DND-41 (cell line): ENCODE results near the gene MCCD1.

ENCODE experiments used
- ATAC-seq: fragments of 200-7000 bp; cut with Tn5 transposase; 3 replicates; pipeline ENCODE4 v1.9.1; 2021; ENCODE audit warnings: low read depth; ENCODE audit not compliant: insufficient read depth
- DNase-seq: peaks from one replicate; pipeline ENCODE4 v3.0.0-alpha.2; 2020
- H2AFZ ChIP-seq: 2 replicates; pipeline ENCODE4 v1.6.0; 2012; ENCODE audit warnings: low read depth, low read length
- H3K27ac ChIP-seq: 2 replicates; pipeline ENCODE4 v1.5.1; 2012; ENCODE audit warnings: low read length, inconsistent platforms
- H3K27me3 ChIP-seq: fragments of 200-600 bp; sonication (generic); 2 replicates; pipeline ENCODE4 v1.6.0; 2012; ENCODE audit warnings: low read length, mild to moderate bottlenecking, inconsistent platforms; ENCODE audit not compliant: insufficient read depth, poor library complexity
- H3K36me3 ChIP-seq: 2 replicates; pipeline ENCODE4 v1.5.1; 2012; ENCODE audit warnings: low read length, inconsistent platforms; ENCODE audit not compliant: insufficient read depth
- H3K4me1 ChIP-seq: 2 replicates; pipeline ENCODE4 v1.5.1; 2012; ENCODE audit warnings: mild to moderate bottlenecking, low read length; ENCODE audit not compliant: insufficient read depth
- H3K4me2 ChIP-seq: 2 replicates; pipeline ENCODE4 v1.6.0; 2012; ENCODE audit warnings: mild to moderate bottlenecking, moderate library complexity, low read length, inconsistent platforms; ENCODE audit not compliant: insufficient read depth
- H3K4me3 ChIP-seq, 2 experiments: fragments of 200-600 bp in 1 of 2; shearing (Covaris generic) in 1 of 2; 2 replicates each; pipeline ENCODE4 v1.5.1; 2012 to 2016; ENCODE audit warnings: inconsistent platforms in 2 of 2, low read length in 2 of 2, mild to moderate bottlenecking in 2 of 2, low read depth in 1 of 2, moderate library complexity in 1 of 2
- H3K79me2 ChIP-seq: 2 replicates; pipeline ENCODE4 v1.6.0; 2012; ENCODE audit warnings: low read length, inconsistent platforms; ENCODE audit not compliant: insufficient read depth
- H3K9ac ChIP-seq: 2 replicates; pipeline ENCODE4 v1.6.0; 2012; ENCODE audit warnings: low read depth, mild to moderate bottlenecking, inconsistent platforms, low read length, moderate library complexity
- H3K9me3 ChIP-seq: 2 replicates; pipeline ENCODE4 v1.5.1; 2012; ENCODE audit warnings: low read length, moderate library complexity, mild to moderate bottlenecking, inconsistent platforms; ENCODE audit not compliant: insufficient read depth, severe bottlenecking
- H4K20me1 ChIP-seq: 2 replicates; pipeline ENCODE4 v1.6.0; 2012; ENCODE audit warnings: low read length; ENCODE audit not compliant: insufficient read depth
- CTCF ChIP-seq: IDR thresholded peaks from 2 replicates; pipeline ENCODE4 v1.5.1; 2012; ENCODE audit warnings: borderline replicate concordance, low read length, moderate library complexity, mild to moderate bottlenecking; ENCODE audit not compliant: poor library complexity, severe bottlenecking; ENCODE audit errors: extremely low read depth
- EZH2 ChIP-seq: IDR thresholded peaks from 3 replicates; pipeline ENCODE4 v1.6.1; 2012; ENCODE audit warnings: borderline replicate concordance, low read depth, mild to moderate bottlenecking, moderate library complexity, low read length, inconsistent platforms; ENCODE audit not compliant: severe bottlenecking

The MCCD1 gene

GRCh38 chr6:31556307-31556706, 27.5 kb downstream of the MCCD1 start:
- TF ChIP-seq CTCF: no peak
- no peak for TF ChIP-seq EZH2
- Histone ChIP-seq H3K27me3 (no peaks in the 10 kb centered on the region), H3K79me2 (peaks cover 10% of the 10 kb centered on the region), H4K20me1 (0 out of 2 replicates have a peak, but pooled peaks cover 4% of the 10 kb centered on the region), H2AFZ (no peak overlapping the region), H3K4me1 (no peaks in the 10 kb centered on the region; the same call in 1 of the 2 replicates), H3K4me3 (no peak overlapping the region), H3K9ac (no peak overlapping the region), H3K4me2 (no peak overlapping the region), H3K27ac (no peak overlapping the region), H3K9me3 (no peaks in the 10 kb centered on the region), H3K36me3 (peaks cover 55% of the 10 kb centered on the region)
- DNase-seq (peak; percentile 60), ATAC-seq (peak; percentile 32; the same call in 2 of the 3 replicates)

- Histone ChIP-seq H3K4me3 (no peak overlapping the region), H3K9ac (no peak overlapping the region), H3K4me1 (no peaks in the 10 kb centered on the region; the same call in 1 of the 2 replicates), H2AFZ (no peak overlapping the region), H3K79me2 (peaks cover 9% of the 10 kb centered on the region), H4K20me1 (0 out of 2 replicates have a peak, but pooled peaks cover 4% of the 10 kb centered on the region), H3K4me2 (no peak overlapping the region), H3K27ac (no peak overlapping the region), H3K27me3 (no peaks in the 10 kb centered on the region), H3K36me3 (peaks cover 54% of the 10 kb centered on the region), H3K9me3 (no peaks in the 10 kb centered on the region)
- no peak for ATAC-seq
- no peak for DNase-seq
- TF ChIP-seq CTCF: no peak
- no peak for TF ChIP-seq EZH2
Measured at GRCh38 chr6:31557443-31558317, 28.9 kb downstream of the MCCD1 start.

- TF ChIP-seq CTCF (no peak), EZH2 (no peak)
- no peak overlapping the region for H3K27ac ChIP-seq
- peaks cover 9% of the 10 kb centered on the region for H3K79me2 ChIP-seq
- H4K20me1 ChIP-seq: 0 out of 2 replicates have a peak, but pooled peaks cover 4% of the 10 kb centered on the region
- H3K9ac ChIP-seq: no peak overlapping the region
- H3K4me3 ChIP-seq: no peak overlapping the region
- ATAC-seq (no peak), DNase-seq (no peak)
- no peak overlapping the region for H3K4me2 ChIP-seq
- H3K4me1 ChIP-seq: no peaks in the 10 kb centered on the region; the same call in 1 of the 2 replicates
- H3K36me3 ChIP-seq: peaks cover 54% of the 10 kb centered on the region
- no peaks in the 10 kb centered on the region for H3K27me3 ChIP-seq
- no peak overlapping the region for H2AFZ ChIP-seq
- no peaks in the 10 kb centered on the region for H3K9me3 ChIP-seq
Measured at GRCh38 chr6:31558318-31558625, 29.5 kb downstream of the MCCD1 start.
